ENCODE results near the gene RAB8A.

- TF ChIP-seq NFRKB (IDR thresholded peaks at IDR 0.05) (no peak), LEF1 (IDR thresholded peaks at IDR 0.05; ENCODE audit: borderline replicate concordance) (no peak), SUZ12 (IDR thresholded peaks at IDR 0.05) (no peak), FOXA1 (IDR thresholded peaks at IDR 0.05) (no peak), ARNT (IDR thresholded peaks at IDR 0.05) (no peak), PKNOX1 (IDR thresholded peaks at IDR 0.05) (no peak), FOXK2 (IDR thresholded peaks at IDR 0.05) (no peak), ZNF384 (IDR thresholded peaks at IDR 0.05) (no peak)
Measured at GRCh38 chr19:16089010-16089846, 22.5 kb upstream of the RAB8A start.

Data from HEK293T (cell line).